Measurements from ENCODE around the gene TSC22D1.
"Not testable (repeated sequence)": the region's sequence is repeated elsewhere in the genome, so short reads cannot be mapped to it uniquely, and the experiment has no call there.

Gene TSC22D1

GRCh38 chr13:44575741-44576350 is at the start of gene TSC22D1:
TSC22D1 (minus strand) TSS chr13:44576330; CDS start chr13:44576074, 256 bp downstream.
- peak; percentile 36 for DNase-seq (ENCODE audit: low spot score)

GRCh38 chr13:44622708-44623107 is 46.6 kb upstream of the TSC22D1 start:
- DNase-seq (ENCODE audit: low spot score), result no peak

DNA sequence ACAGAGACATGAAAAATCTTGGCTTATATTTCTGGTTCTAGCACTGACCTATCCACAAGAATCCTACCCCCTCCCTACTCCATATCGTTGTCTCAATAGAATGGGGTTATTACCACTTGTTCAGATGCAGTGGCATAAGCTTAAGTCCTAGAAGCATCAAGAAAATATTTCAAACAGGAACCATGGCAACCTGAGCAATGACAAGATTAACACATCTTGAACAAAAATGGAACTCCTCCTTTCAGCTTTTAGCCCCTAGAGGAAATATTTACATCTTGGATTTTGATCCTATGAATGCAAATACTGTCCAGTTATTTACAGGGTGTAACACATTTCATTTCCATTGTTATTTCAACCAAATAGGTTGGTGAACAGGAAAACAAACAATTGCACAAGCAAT is 46.1 kb upstream of the TSC22D1 start:
- peak; percentile 3 for DNase-seq (ENCODE audit: low spot score)

DNA sequence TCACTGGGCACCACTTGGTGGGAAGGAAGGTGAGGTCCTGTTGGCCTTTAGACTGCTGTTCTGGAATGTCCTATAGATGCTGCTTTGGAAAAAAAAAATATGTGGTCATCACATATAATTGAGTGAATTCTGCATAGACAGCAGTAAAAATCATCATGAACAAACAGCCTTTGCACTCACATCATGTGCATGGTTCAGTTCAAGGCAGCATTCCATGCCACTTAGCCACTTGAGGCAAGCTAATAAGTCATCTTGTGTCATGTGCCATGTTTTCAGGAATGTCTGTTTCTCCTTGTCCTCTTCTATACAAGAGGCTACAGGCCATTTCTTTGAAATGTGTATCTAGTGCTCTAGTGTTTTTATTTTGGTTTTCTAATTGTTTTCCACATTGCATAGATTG is 43.9 kb upstream of the TSC22D1 start:
- no peak for DNase-seq (ENCODE audit: low spot score)

DNA sequence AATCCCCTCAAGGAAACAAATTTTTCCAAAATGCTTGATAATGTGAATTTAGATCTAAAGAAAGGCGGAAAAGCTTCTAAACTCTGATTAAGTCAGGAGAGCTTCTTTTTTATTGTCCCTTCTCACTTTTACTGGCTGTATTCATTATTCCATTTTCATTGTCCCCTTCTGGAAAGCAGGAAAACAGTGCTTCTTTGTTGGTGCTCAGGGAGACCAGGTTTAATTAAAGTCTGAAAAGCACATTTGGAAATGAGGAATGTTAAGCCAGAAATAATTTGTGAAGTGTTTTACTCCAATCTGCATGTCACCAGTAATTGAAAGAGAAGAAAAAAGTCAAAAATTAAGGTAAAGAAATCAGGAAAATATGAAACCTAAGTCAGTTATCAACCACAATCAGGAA is 43.5 kb upstream of the TSC22D1 start:
- no peak for DNase-seq (ENCODE audit: low spot score)

GRCh38 chr13:44618326-44618725 is 42.2 kb upstream of the TSC22D1 start:
- no peak for DNase-seq (ENCODE audit: low spot score)

GRCh38 chr13:44617648-44618047 is 41.5 kb upstream of the TSC22D1 start:
- no peak for DNase-seq (ENCODE audit: low spot score)

DNA sequence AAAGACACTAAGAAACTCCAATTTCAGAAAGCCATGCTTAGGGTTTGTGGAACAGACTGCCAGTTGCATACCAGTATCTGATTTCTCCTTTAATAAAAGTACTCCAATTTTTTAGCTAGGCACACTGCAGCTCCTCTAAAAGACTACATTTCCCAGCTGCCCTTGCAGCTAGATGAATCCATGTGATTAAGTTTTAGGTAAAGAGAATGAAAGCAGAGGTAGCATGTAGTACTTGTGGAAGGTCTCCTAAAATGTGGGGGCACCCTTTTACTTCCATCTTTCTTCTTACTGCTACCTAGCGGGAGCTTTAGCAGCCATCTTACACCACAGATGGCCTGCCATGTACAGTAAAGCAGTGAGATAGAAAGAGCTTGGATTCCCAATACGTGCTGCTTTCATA is 33.0 kb upstream of the TSC22D1 start:
- DNase-seq (ENCODE audit: low spot score), result no peak

DNA sequence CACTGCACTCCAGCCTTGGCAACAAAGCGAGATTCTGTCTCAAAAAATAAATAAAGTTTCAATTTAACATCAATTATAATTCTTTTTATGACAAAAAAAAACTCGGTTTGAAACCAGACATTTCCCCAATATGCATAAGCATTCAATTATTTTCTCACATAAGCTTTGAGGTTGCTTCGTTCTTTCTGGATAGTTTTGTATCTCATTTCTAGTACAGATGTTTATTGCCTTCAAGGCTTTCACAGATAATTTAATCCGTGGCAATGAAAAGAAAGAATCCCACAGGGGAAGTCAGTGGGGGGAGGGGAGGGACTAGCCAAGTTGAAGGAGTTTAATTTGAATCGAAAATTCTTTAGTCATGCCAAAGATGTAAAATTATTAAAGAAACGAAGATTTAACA is 29.6 kb upstream of the TSC22D1 start:
- no peak for DNase-seq (ENCODE audit: low spot score)

DNA sequence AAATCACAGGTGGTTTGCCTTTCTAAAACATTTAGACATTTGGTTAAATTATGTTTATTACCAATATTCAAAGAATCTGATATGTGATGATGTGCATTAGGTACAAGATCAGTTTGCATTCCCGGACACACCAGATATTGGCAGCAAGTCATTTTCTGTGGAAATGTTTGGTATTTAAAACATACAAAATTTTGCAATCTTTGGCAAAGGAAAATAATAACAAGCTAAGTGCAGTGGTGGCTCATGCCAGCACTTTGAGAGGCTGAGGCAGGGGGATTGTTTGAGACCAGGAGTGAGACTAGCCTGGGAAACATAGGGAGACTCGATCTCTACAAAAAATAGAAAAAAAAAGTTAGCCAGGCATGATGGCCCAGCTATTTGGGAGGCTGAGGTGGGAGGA is 29.1 kb upstream of the TSC22D1 start:
- DNase-seq (ENCODE audit: low spot score), result no peak

DNA sequence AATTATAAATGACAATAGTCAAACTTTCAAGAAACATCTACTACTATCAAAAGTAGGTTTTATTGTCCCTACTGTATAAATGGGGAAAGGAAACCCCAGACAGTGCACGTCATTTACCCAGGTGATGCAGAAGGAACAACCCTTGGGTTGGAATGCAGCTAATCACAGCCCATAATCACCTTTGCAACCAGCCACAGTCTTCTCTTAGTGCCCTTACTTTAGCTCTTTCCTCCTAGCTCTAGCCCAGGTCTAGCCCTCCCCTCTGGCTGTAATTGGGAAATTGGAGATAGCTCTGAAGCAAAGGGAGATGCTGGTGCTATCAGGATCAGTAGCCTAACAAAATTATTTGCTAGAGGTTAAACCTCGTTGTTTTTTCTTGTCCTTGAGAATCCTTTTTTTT is 25.5 kb upstream of the TSC22D1 start:
- DNase-seq (ENCODE audit: low spot score), result no peak

DNA sequence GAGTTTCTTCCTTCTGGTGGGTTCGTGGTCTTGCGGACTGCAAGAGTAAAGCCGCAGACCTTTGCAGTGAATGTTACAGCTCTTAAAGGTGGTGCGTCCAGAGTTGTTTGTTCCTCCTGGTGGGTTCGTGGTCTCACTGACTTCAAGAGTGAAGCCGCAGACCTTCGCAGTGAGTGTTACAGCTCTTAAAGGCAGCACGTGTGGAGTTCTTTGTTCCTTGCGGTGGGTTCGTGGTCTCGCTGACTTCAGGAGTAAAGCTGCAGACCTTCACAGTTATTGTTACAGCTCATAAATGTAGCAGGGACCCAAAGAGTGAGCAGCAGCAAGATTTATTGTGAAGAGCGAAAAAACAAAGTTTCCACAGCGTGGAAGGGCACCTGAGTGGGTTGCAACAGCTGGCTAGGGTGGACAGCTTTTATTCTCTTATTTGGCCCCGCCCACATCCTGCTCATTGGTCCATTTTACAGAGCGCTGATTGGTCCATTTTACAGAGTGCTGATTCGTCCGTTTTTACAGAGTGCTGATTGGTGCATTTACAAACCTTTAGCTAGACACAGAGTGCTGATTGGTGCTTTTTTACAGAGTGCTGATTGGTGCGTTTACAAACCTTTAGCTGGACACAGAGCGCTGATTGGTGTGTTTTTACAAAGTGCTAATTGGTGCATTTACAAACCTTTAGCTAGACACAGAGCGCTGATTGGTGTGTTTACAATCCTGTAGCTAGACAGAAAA is 17.9 kb upstream of the TSC22D1 start:
- not testable (repeated sequence) for DNase-seq (ENCODE audit: low spot score)

- DNase-seq (ENCODE audit: low spot score), result no peak
Measured at GRCh38 chr13:44592216-44592847, 16.2 kb upstream of the TSC22D1 start.

DNA sequence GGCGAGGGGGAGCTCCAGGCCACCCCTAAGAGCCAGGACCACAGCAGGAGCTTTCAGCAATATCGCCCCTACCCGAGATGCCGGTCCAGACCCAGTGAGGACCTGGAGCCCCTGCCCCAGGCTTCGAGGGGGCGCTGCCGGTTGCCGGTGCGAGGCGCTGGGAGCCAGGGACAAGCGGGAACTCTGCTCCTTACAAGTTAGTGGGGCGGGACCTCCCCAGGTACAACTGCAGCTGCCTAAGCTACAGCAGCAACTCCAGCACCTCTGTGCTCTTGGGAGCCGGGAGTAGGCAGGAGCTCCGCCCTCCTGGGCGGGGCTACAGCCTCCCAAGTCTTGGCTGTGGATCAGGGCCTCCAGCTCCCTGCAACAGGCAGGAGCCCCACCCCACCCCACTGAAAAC is 15.2 kb upstream of the TSC22D1 start:
- no peak for DNase-seq (ENCODE audit: low spot score)

GRCh38 chr13:44583137-44583536 is 7.0 kb upstream of the TSC22D1 start:
- no peak for DNase-seq (ENCODE audit: low spot score)

- peak; percentile 47 for DNase-seq (ENCODE audit: low spot score)
Measured at GRCh38 chr13:44578067-44578400, 1.9 kb upstream of the TSC22D1 start.

- peak; percentile 83 for DNase-seq (ENCODE audit: low spot score)
Measured at GRCh38 chr13:44577236-44578066, 1.3 kb upstream of the TSC22D1 start.

GRCh38 chr13:44576351-44577235 is 463 bp upstream of the TSC22D1 start:
- no peak for DNase-seq (ENCODE audit: low spot score)

DNA sequence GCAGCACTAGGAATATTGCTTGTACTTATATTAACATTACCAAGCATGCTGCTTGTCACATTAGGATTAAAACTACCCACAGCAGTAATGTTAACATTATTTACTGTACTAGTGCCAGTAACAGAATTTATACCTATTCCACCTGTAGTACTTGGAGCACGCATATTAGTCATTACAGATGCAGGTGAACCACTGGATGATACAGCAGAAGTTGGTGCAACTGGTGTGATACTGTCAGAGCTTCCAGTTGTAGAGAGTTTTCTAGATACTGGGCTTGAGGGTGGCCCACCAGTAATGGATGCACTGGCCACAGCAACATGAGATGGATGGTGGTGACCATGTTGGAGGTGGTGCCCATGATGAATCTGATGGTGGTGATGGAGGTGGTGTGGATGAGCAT is 1.1 kb downstream of the TSC22D1 start:
- DNase-seq (ENCODE audit: low spot score), result no peak

DNA sequence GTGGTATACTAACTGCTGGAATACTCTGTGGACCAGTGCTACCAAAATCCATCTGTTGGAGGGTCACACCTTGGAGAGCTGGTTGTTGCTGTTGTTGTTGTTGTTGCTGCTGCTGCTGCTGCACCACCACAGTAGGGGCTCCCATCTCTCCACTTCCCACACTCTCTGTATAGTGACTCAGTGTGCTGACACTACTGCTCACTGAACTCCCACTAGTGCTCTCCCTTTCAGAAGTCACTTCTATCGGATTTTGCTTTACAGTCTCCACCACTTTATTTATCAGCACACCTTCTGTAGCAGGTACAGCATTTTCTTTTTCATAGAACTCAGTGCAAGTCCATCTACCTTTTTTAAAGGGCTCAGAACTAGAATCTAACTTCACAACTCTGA is 1.7 kb downstream of the TSC22D1 start:
- no peak for DNase-seq (ENCODE audit: low spot score)

DNA sequence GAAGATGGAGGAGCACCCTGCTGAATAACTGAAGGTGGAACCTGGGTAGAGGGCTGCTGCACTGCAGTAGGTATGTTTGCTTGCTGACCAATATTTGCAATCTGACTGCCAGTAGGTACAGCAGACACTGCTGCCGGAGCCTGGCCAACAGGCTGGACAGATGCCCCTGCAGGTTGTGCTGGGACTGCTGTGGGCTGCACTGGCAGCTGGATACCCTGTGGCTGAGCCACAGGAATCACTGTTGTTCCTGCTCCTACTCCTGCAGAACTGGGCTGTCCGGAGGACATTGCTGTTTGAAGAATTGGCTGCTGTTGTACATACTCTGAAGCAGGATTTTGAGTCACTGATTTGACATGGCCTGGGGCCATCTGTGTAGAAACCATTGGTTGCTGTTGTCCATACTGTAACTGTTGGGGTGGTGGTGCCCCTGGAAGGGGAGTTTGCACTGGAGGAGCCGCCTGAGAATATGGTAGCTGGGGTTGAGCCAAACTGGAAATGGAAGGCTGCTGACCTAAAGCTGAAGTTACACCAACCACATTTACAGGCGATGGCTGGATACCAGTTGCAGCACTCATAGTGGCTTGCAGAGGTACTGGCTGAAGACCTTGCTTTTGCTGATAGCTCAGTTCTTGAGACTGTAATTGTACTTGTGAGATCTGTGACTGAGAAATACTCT is 2.2 kb downstream of the TSC22D1 start:
- DNase-seq (ENCODE audit: low spot score), result no peak
